GM12874 (cell line): ENCODE measurements around the gene ZNF593OS.

Experiments used
- CTCF ChIP-seq: IDR thresholded peaks from 2 replicates; pipeline ENCODE4 v1.5.1; 2011; ENCODE audit warnings: low read depth, mild to moderate bottlenecking, control low read depth, low read length, moderate library complexity; ENCODE audit not compliant: insufficient read depth

Gene ZNF593OS

DNA sequence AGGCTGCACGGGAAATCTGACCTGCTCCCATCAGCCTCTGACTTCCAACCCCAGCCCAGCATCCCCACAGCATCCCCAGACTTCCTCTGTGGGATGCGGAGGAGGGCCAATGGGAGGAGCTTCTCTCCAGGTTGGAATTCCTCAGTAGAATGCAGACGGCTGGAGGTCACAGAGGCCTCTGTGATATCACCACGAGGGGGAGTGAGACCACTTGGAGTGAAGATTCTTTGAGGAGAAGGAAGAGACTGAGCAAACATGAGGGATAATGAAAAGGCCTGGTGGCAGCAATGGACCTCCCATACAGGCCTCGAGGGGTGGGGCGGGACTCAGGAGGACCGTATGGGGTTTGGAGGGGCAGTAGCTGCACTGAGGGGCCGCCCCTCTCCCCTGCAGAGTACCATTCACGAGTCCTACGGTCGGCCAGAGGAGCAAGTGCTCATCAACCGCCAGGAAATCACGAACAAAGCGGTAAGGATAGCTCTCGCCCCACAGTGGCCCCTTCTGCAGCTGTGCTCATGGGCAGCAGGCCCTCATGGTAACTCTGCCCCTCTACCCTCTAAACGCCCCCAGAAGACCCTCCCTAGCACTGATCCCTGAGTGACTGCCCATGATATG is 18.8 kb upstream of the ZNF593OS start, which contains the start of gene CATSPER4:
Gene CATSPER4 (plus strand): TSS at position 230 of the 615 bp plus-strand sequence. CDS start 26 bp downstream, at position 256.
- 0 out of 2 replicates have a peak, but pooled peaks have one; percentile 15 for TF ChIP-seq CTCF

- TF ChIP-seq CTCF: no peak
These were observed 18.2 kb upstream of the ZNF593OS start for GRCh38 chr1:26189751-26190275.

DNA sequence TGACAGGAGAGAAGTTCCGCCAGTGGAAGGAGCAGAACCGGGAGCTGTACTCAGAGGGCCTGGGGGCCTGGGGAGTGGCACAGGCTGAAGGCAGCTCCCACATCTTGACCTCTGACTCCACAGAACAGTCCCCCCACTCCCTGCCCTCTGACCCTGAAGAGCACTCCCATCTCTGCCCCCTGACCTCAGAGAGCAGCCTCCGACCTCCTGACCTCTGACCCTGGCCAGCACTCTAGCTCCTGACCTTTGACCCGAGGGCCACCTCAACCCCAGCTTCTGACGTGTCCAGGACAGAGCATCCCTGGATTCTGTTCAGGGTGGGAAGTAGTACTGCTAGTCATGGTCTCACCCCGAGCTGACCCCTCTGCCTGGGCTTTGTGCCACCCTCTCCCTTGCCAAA is 17.7 kb upstream of the ZNF593OS start:
- no peak for TF ChIP-seq CTCF

GRCh38 chr1:26188477-26188876 is 16.8 kb upstream of the ZNF593OS start:
- no peak for TF ChIP-seq CTCF

- no peak for TF ChIP-seq CTCF
These were observed 16.2 kb upstream of the ZNF593OS start for GRCh38 chr1:26187882-26188281.

GRCh38 chr1:26184883-26185282 is 13.3 kb upstream of the ZNF593OS start:
- no peak for TF ChIP-seq CTCF

DNA sequence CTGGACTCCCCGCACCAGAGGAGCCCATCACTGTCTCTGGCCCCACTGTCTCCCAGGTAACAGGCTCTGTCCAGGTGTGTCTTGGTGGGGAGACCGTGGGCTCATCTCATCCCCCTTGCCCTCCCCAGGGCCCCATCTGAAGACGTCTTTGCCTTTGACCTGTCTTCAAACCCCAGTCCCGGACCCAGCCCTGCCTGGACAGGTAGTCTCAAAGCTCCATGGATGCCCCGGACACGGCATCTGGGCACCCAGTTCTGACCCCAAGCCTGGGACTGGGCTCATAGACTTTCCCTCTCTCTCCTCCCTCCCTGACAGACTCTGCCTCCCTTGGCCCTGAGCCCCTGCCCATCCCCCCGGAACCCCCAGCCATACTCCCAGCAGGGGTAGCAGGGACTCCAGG is 12.5 kb upstream of the ZNF593OS start:
- TF ChIP-seq CTCF: no peak
